ENCODE results near the gene ITGB6.

Gene ITGB6

GRCh38 chr2:160087854-160088745 is 112.0 kb downstream of the ITGB6 start:
- DNase-seq (ENCODE audit: low read depth) = no peak

GRCh38 chr2:160085662-160086061 is 114.4 kb downstream of the ITGB6 start:
- no peak for DNase-seq (ENCODE audit: low read depth)

GRCh38 chr2:160077912-160078810 is 121.9 kb downstream of the ITGB6 start:
- no peak for DNase-seq (ENCODE audit: low read depth)

GRCh38 chr2:160076914-160077313 is 123.2 kb downstream of the ITGB6 start:
- no peak for DNase-seq (ENCODE audit: low read depth)

- no peak for DNase-seq (ENCODE audit: low read depth)
These were observed 123.8 kb downstream of the ITGB6 start for GRCh38 chr2:160076241-160076640.

DNA sequence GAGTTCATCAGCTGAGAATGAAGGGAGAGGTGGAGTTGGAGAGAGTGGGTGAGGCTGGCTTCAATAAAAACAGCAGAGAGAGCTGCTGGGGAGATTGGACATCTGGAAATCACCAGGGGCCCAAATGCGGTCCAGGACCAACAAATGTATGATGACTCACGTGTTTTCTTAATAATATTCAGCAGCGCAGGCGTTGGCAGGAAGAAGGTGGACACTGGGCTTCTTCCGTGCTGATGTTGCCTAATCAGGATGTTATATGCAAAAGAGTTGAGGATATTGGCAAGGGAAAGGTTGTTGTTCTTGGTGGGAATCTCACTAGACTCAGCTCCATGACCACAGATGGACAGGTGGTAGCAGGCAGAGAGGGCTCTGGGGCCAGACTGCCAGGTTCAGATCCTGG is 124.9 kb downstream of the ITGB6 start:
- no peak for DNase-seq (ENCODE audit: low read depth)

GRCh38 chr2:160073284-160073888 is 126.7 kb downstream of the ITGB6 start:
- DNase-seq (ENCODE audit: low read depth) = no peak

GRCh38 chr2:160068906-160069305 is 131.2 kb downstream of the ITGB6 start:
- no peak for DNase-seq (ENCODE audit: low read depth)

GRCh38 chr2:160064916-160065315 is 135.2 kb downstream of the ITGB6 start:
- no peak for DNase-seq (ENCODE audit: low read depth)

- DNase-seq (ENCODE audit: low read depth) = no peak
These were observed 136.0 kb downstream of the ITGB6 start for GRCh38 chr2:160063879-160064612.

- no peak for DNase-seq (ENCODE audit: low read depth)
These were observed 136.8 kb downstream of the ITGB6 start for GRCh38 chr2:160063271-160063670.

GRCh38 chr2:160062292-160063005 is 137.6 kb downstream of the ITGB6 start, which contains the start of gene PLA2R1:
Gene PLA2R1 (minus strand): TSS chr2:160062615. CDS start chr2:160062403, 212 bp downstream.
- no peak for DNase-seq (ENCODE audit: low read depth)

- DNase-seq (ENCODE audit: low read depth) = no peak
These were observed 138.2 kb downstream of the ITGB6 start for GRCh38 chr2:160061944-160062291.

DNA sequence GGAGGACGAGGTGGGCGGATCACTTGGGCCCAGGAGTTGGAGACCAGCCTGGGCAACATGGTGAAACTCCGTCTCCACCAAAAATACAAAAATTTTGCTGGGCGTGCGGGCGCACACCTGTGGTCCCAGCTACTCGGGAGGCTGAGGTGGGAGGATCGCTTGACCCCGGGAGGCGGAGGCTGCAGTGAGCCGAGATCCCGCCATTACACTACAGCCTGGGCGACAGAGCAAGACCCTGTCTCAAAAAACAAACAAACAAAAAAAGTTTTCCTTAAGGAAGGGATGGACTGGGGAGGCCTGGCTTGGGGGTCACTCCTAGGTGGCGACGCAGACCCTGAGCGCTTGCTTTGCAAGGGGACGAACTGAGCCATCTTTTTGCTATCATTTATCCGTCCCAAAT is 138.5 kb downstream of the ITGB6 start:
- DNase-seq (ENCODE audit: low read depth) = no peak

DNA sequence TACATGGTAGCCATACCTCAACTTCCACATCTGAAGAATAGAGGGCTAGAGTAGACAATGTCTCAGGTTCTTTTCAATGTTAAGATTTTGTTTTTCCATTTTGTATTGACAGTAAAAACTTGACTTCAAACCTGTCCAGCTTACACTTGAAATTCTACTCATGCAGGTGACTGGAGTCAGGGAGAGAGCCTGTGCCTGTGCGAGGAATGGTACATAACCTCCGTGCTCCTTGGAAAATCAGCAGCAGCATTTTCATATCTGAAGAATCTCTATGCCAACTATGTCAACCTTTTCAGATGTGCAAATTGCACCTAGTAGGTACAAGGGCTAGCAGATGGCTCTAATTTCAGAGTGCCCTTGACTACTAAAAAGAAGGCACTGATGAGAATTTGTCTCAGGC is 139.8 kb downstream of the ITGB6 start:
- DNase-seq (ENCODE audit: low read depth) = no peak

DNA sequence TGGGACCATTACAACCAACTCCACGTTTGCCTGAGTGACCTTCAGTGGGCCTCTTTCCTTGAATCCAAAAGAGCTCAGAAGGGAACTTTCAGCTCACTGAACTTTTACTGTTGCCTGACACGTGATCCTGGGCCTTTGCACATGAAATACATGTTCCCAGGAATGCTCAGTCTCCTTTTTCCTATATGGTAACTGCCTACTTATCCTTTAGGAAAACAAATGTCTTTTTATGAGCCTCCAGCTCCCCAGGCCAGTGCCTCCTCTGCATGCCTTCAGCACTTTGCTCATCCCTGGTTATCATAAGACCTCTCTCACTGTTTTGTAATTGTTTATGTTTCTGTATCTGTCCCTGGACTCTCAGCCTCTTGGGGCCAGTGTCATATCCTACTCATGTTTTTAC is 142.7 kb downstream of the ITGB6 start:
- no peak for DNase-seq (ENCODE audit: low read depth)

GRCh38 chr2:160055726-160056108 is 144.4 kb downstream of the ITGB6 start:
- DNase-seq (ENCODE audit: low read depth) = no peak

DNA sequence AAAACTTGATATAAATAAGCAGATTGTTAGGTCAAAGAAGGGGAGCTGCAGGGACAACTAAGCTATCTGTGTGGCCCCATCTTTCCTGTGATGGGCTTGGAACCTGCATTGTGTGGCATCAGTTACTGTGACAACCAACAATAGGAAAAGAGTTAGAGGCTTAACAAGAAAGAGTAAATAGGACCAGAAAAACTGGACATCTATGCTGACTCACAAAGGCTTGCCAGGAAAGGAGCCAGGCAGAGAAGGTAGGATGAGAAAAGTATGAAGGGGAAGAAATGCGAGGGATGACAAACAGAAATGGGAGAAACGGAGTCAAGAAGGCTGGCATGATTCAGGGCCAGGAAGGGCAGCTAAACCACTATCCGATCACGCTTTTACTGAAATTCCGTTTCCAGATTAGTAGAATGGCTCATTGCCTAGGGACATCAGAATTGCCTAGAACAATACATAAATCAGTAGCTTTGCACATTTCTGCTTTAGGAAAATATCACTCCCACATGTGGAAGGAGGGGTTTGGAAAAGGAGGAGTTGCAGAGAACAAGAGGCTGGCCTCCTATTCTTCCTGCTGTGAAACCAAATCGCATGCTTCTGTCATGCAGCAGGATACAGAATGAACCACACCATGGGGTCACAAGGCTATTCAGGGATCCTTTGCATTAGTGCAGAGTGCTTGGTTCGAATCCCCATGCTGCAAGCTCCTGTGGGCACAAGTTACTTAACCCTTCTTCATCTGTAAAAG is 144.9 kb downstream of the ITGB6 start:
- no peak for DNase-seq (ENCODE audit: low read depth)

GRCh38 chr2:160053946-160054345 is 146.1 kb downstream of the ITGB6 start:
- DNase-seq (ENCODE audit: low read depth) = no peak

DNA sequence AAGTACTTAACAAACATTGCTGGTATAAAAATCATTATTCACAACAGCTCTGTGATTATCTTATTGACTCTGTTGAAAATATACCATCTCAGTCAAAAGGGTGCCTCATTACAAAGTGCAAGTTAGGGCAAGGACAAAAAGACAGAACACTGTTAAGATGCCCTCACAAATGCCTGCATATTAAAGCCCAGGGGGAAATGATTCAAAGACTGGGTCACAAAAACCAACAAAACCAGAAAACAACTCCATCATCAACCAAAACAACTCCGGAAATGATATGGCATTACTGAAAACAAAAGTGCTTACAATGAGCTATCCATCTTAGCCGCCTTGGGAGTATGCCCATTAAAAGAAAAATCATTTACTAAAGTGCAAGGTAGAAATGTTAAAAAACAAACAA is 147.5 kb downstream of the ITGB6 start:
- DNase-seq (ENCODE audit: low read depth) = no peak

Measured in stimulated activated CD8-positive, alpha-beta memory T cell treated with anti-CD3 and anti-CD28 coated beads, Interleukin-15, amount 100 ng/mL, for 24 hours (primary cell).